Measurements from ENCODE around the gene MAST4. TPM values are rescaled to one million over a fixed set of nuclear protein-coding genes. Genes with fewer than 3 reads are reported as not detected.

Gene MAST4
- total and polyA plus RNA-seq, 2 of the 8 experiments (the other 6 are each of a cell fraction or from before 2014, with no cell fraction given): 1.5 to 2.6 TPM

- no peak overlapping the region for H4K91ac ChIP-seq (replicated peaks; ENCODE audit: insufficient read length, low read length)
- ChIA-PET POLR2A (ENCODE audit: partially characterized antibody) (no interaction called here), CTCF (ENCODE audit: partially characterized antibody) (interaction anchor here (0.9 to 4.6 kb wide), 9 partner anchors 9 to 437 kb away, joined by 3 to 40 read pairs (median 5); no protein-coding TSS in a partner anchor)
- H2AFZ ChIP-seq (ENCODE audit: low read length): no peak overlapping the region
- H2BK12ac ChIP-seq (ENCODE audit: low read depth, low read length): no peak overlapping the region
- no peaks in the 10 kb centered on the region for H3K79me2 ChIP-seq (ENCODE audit: control insufficient read depth in 1 of 2, insufficient read depth in 2 of 2, low read length in 2 of 2)
- H3K18ac ChIP-seq (ENCODE audit: extremely low read depth, low read length): no peak overlapping the region
- H3K23me2 ChIP-seq (ENCODE audit: low read depth, low read length): no peaks in the 10 kb centered on the region
- FAIRE-seq (no peak), DNase-seq (ENCODE audit: low read depth in 1 of 2, low spot score in 2 of 2) (no peak)
- H3K4me2 ChIP-seq (ENCODE audit: insufficient read depth in 1 of 2, low read depth in 2 of 2, low read length in 2 of 2): no peak overlapping the region
- no peak overlapping the region for H2AK5ac ChIP-seq (ENCODE audit: low read depth, low read length)
- H3K14ac ChIP-seq (ENCODE audit: insufficient read length): no peak overlapping the region
- H4K8ac ChIP-seq (ENCODE audit: extremely low read depth, insufficient read depth, low read length): no peak overlapping the region
- no peak overlapping the region for H2BK5ac ChIP-seq (ENCODE audit: low read depth, low read length)
- 77% methylated on average over 4 of the region's 4 CpGs; no CpG with 5 or more reads in 1 of the 2 experiments for WGBS, 2 experiments (ENCODE audit: extremely low coverage in 1 of 2, insufficient coverage in 1 of 2, insufficient read length in 1 of 2, insufficient replicate concordance in 2 of 2, low coverage in 1 of 2, low lambda C conversion rate in 2 of 2, missing lambda C conversion rate in 1 of 2)
- no peaks in the 10 kb centered on the region for H3K36me3 ChIP-seq (ENCODE audit: control insufficient read depth in 2 of 4, insufficient read depth in 4 of 4, low read length in 3 of 4)
- TF ChIP-seq POU5F1 (IDR thresholded peaks at IDR 0.05; ENCODE audit: low read depth, low read length) (no peak), CTBP2 (IDR thresholded peaks at IDR 0.05; ENCODE audit: borderline replicate concordance, insufficient read depth, insufficient read length, low read length) (no peak), EZH2 (IDR thresholded peaks at IDR 0.05; ENCODE audit: low read depth, low read length, severe bottlenecking) (no peak), SP2 (IDR thresholded peaks at IDR 0.05; ENCODE audit: low read length) (no peak), NRF1 (IDR thresholded peaks at IDR 0.05; ENCODE audit: low read depth, low read length) (no peak), RXRA (IDR thresholded peaks at IDR 0.05; ENCODE audit: insufficient read depth, low read depth, low read length) (no peak), CBX5 (IDR thresholded peaks at IDR 0.05; ENCODE audit: low read depth, low read length) (no peak)
- TF ChIP-seq, protein P1, sequence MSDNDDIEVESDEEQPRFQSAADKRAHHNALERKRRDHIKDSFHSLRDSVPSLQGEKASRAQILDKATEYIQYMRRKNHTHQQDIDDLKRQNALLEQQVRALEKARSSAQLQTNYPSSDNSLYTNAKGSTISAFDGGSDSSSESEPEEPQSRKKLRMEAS (IDR thresholded peaks at IDR 0.05): no peak
- H4K20me1 ChIP-seq (replicated peaks in 1 of 2; ENCODE audit: control insufficient read depth in 1 of 2, insufficient read depth in 2 of 2, low read length in 2 of 2): no peaks in the 10 kb centered on the region
- H3K56ac ChIP-seq (replicated peaks; ENCODE audit: insufficient read length, low read depth, low read length): no peak overlapping the region
- H3K27ac ChIP-seq (ENCODE audit: low read depth, low read length): no peak overlapping the region
- no peak overlapping the region for H3K9ac ChIP-seq (replicated peaks in 1 of 4; ENCODE audit: extremely low read depth in 1 of 4, low read depth in 3 of 4, low read length in 3 of 4)
- H3K4me3 ChIP-seq (ENCODE audit: extremely low read depth in 1 of 4, insufficient read depth in 2 of 4, low read depth in 3 of 4, low read length in 4 of 4): no peak overlapping the region
- peaks cover 2 to 5% of the 10 kb centered on the region in 2 experiments; a peak in 1 of 4 replicates for H3K9me3 ChIP-seq (ENCODE audit: insufficient read depth in 2 of 2, low read depth in 1 of 2, low read length in 1 of 2)
- H3K4me1 ChIP-seq (replicated peaks in 1 of 4; ENCODE audit: control insufficient read depth in 3 of 4, insufficient read depth in 4 of 4, low read length in 3 of 4): no peaks in the 10 kb centered on the region
- H3K4ac ChIP-seq (replicated peaks; ENCODE audit: insufficient read length, low read depth, low read length): no peak overlapping the region
- H3K27me3 ChIP-seq (replicated peaks in 1 of 4; ENCODE audit: control insufficient read depth in 3 of 4, extremely low read depth in 1 of 4, insufficient read depth in 3 of 4, low read length in 3 of 4): no peaks in the 10 kb centered on the region
- H2BK20ac ChIP-seq (ENCODE audit: low read length): no peak overlapping the region
- H3K23ac ChIP-seq (ENCODE audit: insufficient read length): no peak overlapping the region
- H4K5ac ChIP-seq (ENCODE audit: insufficient read length, low read depth, low read length): no peak overlapping the region
- no peak overlapping the region for H2BK15ac ChIP-seq (ENCODE audit: low read length)
- H3K79me1 ChIP-seq (ENCODE audit: low read depth, low read length): no peaks in the 10 kb centered on the region
- no peak overlapping the region for H2BK120ac ChIP-seq (replicated peaks; ENCODE audit: low read depth, low read length)
Measured at GRCh38 chr5:66744040-66744439, 147.8 kb downstream of the MAST4 start.

Measured in H1 (cell line).